ENCODE measurements around the gene NPSR1.
"Not testable (repeated sequence)": the region's sequence is repeated elsewhere in the genome, so short reads cannot be mapped to it uniquely, and the experiment has no call there.

The NPSR1 gene

GRCh38 chr7:34832020-34832419, 174.0 kb downstream of the NPSR1 start:
- in situ Hi-C loops (cut with MboI; ENCODE audit: low sequenced_read_pairs): no loop called here

GRCh38 chr7:34835901-34836600, 178.0 kb downstream of the NPSR1 start:
- in situ Hi-C loops (cut with MboI; ENCODE audit: low sequenced_read_pairs): no loop called here

- in situ Hi-C loops (cut with MboI; ENCODE audit: low sequenced_read_pairs): no loop called here
Observed at GRCh38 chr7:34837316-34837715, 179.3 kb downstream of the NPSR1 start.

GRCh38 chr7:34837801-34838201, 179.8 kb downstream of the NPSR1 start:
- in situ Hi-C loops (cut with MboI; ENCODE audit: low sequenced_read_pairs): no loop called here

- in situ Hi-C loops (cut with MboI; ENCODE audit: low sequenced_read_pairs): no loop called here
Observed at GRCh38 chr7:34838329-34838728, 180.3 kb downstream of the NPSR1 start.

GRCh38 chr7:34839645-34840044, 181.6 kb downstream of the NPSR1 start:
- in situ Hi-C loops (cut with MboI; ENCODE audit: low sequenced_read_pairs): no loop called here

GRCh38 chr7:34840176-34840785, 182.3 kb downstream of the NPSR1 start:
- in situ Hi-C loops (cut with MboI; ENCODE audit: low sequenced_read_pairs): no loop called here

- in situ Hi-C loops (cut with MboI; ENCODE audit: low sequenced_read_pairs): no loop called here
Observed at GRCh38 chr7:34841326-34841725, 183.3 kb downstream of the NPSR1 start.

- in situ Hi-C loops (cut with MboI; ENCODE audit: low sequenced_read_pairs): no loop called here
Observed at GRCh38 chr7:34842782-34843181, 184.8 kb downstream of the NPSR1 start.

GRCh38 chr7:34844406-34844805, 186.4 kb downstream of the NPSR1 start:
- in situ Hi-C loops (cut with MboI; ENCODE audit: low sequenced_read_pairs): no loop called here

GRCh38 chr7:34844936-34845665, 187.1 kb downstream of the NPSR1 start:
- in situ Hi-C loops (cut with MboI; ENCODE audit: low sequenced_read_pairs): no loop called here

GRCh38 chr7:34845666-34846361, 187.8 kb downstream of the NPSR1 start:
- in situ Hi-C loops (cut with MboI; ENCODE audit: low sequenced_read_pairs): no loop called here

GRCh38 chr7:34846976-34847375, 189.0 kb downstream of the NPSR1 start:
- in situ Hi-C loops (cut with MboI; ENCODE audit: low sequenced_read_pairs): no loop called here

GRCh38 chr7:34848670-34849069, 190.7 kb downstream of the NPSR1 start:
- in situ Hi-C loops (cut with MboI; ENCODE audit: low sequenced_read_pairs): no loop called here

GRCh38 chr7:34849163-34849960, 191.3 kb downstream of the NPSR1 start:
- in situ Hi-C loops (cut with MboI; ENCODE audit: low sequenced_read_pairs): no loop called here

GRCh38 chr7:34849986-34850385, 192.0 kb downstream of the NPSR1 start:
- in situ Hi-C loops (cut with MboI; ENCODE audit: low sequenced_read_pairs): no loop called here

GRCh38 chr7:34850681-34851080, 192.7 kb downstream of the NPSR1 start:
- in situ Hi-C loops (cut with MboI; ENCODE audit: low sequenced_read_pairs): no loop called here

- in situ Hi-C loops (cut with MboI; ENCODE audit: low sequenced_read_pairs): no loop called here
Observed at GRCh38 chr7:34851431-34851830, 193.4 kb downstream of the NPSR1 start.

- in situ Hi-C loops (cut with MboI; ENCODE audit: low sequenced_read_pairs): not testable (repeated sequence)
Observed at GRCh38 chr7:34858444-34858843, 200.4 kb downstream of the NPSR1 start.

- in situ Hi-C loops (cut with MboI; ENCODE audit: low sequenced_read_pairs): not testable (repeated sequence)
Observed at GRCh38 chr7:34859281-34859680, 201.3 kb downstream of the NPSR1 start.

- in situ Hi-C loops (cut with MboI; ENCODE audit: low sequenced_read_pairs): not testable (repeated sequence)
Observed at GRCh38 chr7:34866222-34866621, 208.2 kb downstream of the NPSR1 start.
